Fibroblast of the aortic adventitia (primary cell): ENCODE results near the gene ISX. TPM values are rescaled to one million over a fixed set of nuclear protein-coding genes. Genes with fewer than 3 reads are reported as not detected.

Experiments
- DNase-seq: peaks from one replicate; pipeline ENCODE4 v3.0.0-alpha.2; 2010; ENCODE audit warnings: low read depth
- H3K4me3 ChIP-seq: 2 replicates; pipeline ENCODE4 v1.5.1; 2011; ENCODE audit warnings: low read depth, mild to moderate bottlenecking, control low read depth, low read length, moderate library complexity
- CTCF ChIP-seq: IDR thresholded peaks from 2 replicates; pipeline ENCODE4 v1.5.1; 2011; ENCODE audit warnings: mild to moderate bottlenecking, low read length, control low read depth, inconsistent platforms; ENCODE audit not compliant: insufficient read depth
- total RNA-seq: library from RNA; depleted of rRNA; stranded (reverse); fragments of >200 nt; gene quantifications from 2 replicates; pipeline ENCODE4 v1.2.3, GENCODE V29; 2012; ENCODE audit warnings: low replicate concordance

Gene ISX
- total RNA-seq, 1 donor = not detected

- no peak overlapping the region for H3K4me3 ChIP-seq
- TF ChIP-seq CTCF = no peak
These were observed 775 bp upstream of the ISX start for GRCh38 chr22:35065183-35065582.

GRCh38 chr22:35066768-35067167 lies 810 bp downstream of the ISX start:
- no peak for DNase-seq
- H3K4me3 ChIP-seq = no peak overlapping the region
- TF ChIP-seq CTCF = no peak

More at GRCh38 chr22:35065183-35065582, 775 bp upstream of the ISX start:
- no peak for DNase-seq

- no peak overlapping the region for H3K4me3 ChIP-seq
- TF ChIP-seq CTCF = no peak
- DNase-seq = no peak
These were observed 3.6 kb downstream of the ISX start for GRCh38 chr22:35069541-35069940.

- H3K4me3 ChIP-seq = no peak overlapping the region
- no peak for DNase-seq
These were observed 4.6 kb downstream of the ISX start for GRCh38 chr22:35070451-35071093.

GRCh38 chr22:35071784-35072183 lies 5.8 kb downstream of the ISX start:
- DNase-seq = no peak
- no peak overlapping the region for H3K4me3 ChIP-seq
- no peak for TF ChIP-seq CTCF

More at GRCh38 chr22:35070451-35071093, 4.6 kb downstream of the ISX start:
- TF ChIP-seq CTCF = no peak

GRCh38 chr22:35072925-35073324 lies 7.0 kb downstream of the ISX start:
- no peak for DNase-seq
- H3K4me3 ChIP-seq = no peak overlapping the region
- no peak for TF ChIP-seq CTCF

GRCh38 chr22:35074583-35074982 lies 8.6 kb downstream of the ISX start:
- no peak overlapping the region for H3K4me3 ChIP-seq
- TF ChIP-seq CTCF = no peak
- no peak for DNase-seq
